GM18520 (cell line): ENCODE results near the gene PWP2.
A peak's percentile ranks its signal among the peaks of the same experiment; 100 is the strongest.
"Not testable (repeated sequence)": the region's sequence is repeated elsewhere in the genome, so short reads cannot be mapped to it uniquely, and the experiment has no call there.

Experiments used
- ATAC-seq: cut with Tn5 transposase; IDR thresholded peaks from one replicate; pipeline ENCODE4 v1.9.1; 2021; ENCODE audit not compliant: unreplicated experiment

The PWP2 gene

DNA sequence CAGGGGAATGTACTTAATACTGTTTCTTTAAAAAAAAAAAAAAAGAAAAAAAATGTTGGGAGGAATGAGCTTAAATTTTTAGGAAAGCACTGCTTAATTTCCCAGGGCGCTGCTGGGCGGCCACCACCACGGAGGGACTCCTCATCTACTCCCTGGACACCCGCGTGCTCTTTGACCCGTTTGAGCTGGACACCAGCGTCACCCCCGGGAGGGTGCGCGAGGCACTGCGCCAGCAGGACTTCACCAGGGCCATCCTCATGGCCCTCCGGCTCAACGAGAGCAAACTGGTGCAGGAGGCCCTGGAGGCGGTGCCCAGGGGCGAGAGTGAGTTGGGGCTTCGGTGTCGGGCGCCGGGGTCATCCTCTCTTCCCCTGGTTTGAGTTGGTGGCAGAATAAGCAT is 20.6 kb downstream of the PWP2 start:
- not testable (repeated sequence) for ATAC-seq

DNA sequence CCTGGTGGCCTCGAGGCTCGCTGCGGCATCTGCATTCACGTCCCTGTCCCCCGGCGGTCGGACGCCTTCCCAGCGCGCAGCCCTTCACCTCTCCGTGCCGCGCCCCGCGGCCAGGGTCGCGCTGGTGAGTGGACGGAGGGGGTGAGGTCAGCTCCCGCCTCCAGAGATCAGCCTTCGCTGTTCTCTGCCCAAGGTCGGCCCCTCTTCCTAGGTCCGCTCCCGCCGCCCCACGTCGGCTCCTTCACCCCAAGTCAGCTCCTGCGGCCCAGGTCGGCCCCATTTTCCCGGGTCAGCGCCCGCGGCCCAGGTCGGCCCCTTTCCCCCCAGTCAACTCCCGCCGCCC is 26.5 kb downstream of the PWP2 start:
- ATAC-seq: not testable (repeated sequence)

DNA sequence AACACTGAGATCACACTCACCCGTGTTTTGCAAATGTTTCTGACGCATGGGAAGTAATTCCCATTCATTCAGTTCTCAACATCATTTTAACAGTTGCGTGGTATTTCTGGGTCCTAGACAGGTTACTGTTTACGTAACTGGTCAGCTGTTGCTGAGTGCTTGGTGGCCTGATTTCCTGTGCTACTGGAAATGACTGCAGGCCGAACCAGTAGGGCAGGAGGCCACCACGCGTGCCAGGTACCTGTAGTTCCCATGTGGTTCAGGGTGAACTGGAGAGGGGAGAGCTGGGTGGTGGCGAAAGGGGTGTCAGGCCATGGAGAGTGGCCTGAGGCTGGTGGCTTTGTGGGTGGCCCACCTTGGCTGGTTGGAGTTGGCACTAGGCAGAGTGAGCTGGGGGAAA is 27.5 kb downstream of the PWP2 start:
- not testable (repeated sequence) for ATAC-seq

DNA sequence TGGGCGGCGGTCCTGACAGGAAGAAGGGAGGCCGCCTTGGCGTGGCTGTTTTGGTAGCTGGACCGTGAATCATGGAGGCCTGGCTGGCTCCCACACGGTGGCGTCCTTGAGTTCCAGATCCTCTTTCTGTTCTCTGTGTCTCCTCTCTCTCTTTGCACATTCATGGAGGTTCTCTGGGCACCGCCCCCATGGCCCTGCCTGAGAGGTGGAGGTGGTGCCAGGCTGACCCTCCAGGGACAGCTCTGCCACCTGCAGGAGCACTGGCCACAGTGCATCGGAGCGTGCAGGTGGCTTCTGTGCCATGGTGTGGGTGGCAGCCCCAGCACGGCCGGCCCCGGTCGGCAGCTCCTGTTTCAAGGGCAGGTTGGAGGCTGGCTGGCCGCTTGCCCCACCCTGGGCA is 30.8 kb downstream of the PWP2 start:
- peak; percentile 66 for ATAC-seq

DNA sequence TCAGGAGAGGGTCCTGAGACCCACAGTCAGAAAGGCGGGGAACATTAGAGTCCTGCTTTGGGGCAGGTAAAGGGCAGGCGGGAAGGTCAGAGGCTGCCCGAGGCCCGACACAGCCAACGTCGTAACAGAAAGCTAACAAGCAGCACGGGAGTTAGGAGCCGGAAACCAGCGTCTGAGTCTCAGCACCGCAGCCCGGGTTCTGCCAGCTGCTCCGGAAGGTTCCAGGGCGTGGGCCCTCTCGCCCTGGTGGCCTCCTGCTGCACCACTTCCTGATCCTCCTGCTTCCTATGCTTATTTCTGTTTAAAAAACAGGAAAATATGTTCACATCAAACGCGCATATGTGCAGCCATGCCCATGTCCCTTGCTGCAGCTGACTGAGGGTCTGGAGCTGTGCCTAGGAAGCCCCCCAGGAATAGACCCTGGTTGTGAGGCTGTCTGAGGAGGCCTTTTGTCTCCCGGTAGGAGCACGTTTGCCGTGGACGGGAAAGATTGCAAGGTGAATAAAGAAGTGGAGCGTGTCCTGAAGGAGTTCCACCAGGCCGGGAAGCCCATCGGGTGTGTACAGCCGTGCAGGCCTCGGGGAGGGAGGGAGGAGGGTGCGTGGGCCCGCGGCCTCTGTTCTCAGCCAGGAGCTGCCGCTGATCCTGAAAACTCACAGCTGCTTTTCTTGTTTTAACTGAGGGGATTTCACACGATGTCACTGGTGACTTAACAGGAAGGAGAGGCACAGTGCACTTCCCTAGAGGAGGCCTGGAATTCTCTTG is 32.8 kb downstream of the PWP2 start:
- ATAC-seq: not testable (repeated sequence)

DNA sequence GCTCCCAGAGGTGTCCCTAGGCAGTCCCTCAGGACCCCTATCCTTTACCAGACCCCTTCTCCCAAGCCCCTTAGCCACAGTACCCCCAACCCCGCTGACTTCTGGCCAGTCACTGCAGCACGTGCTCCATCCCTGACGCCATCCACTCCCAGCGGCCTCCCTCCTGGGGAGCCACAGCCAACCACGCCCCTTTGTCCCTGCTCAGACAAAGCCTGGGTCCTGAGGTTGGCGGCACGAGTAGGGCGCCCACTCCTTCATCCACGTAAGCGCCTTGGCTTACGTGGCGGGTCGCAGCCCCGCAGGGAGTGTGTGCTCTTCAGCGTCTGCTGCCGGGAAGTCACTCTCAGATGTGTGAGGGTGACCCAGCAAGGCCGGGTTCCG is 33.3 kb downstream of the PWP2 start:
- not testable (repeated sequence) for ATAC-seq

DNA sequence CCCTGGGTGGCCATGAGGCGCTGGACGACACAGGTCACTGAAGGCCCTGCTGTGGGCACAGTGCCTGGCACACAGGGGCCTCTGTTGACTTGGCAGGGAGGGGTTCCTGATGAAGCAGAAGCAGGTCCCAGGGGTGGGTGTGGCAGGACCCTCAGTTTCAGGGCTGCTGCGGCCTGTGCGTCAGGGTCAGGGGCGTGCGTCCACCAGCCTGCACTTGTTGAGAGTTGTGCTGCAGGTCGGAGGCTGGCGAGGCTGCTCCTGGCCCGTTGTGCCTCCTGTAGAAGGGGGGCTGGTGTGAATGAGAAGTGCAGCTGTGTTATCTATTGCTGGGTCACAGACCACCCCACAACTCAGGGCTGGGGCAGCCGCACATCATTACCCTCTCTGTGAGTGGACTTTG is 35.3 kb downstream of the PWP2 start:
- ATAC-seq: not testable (repeated sequence)

DNA sequence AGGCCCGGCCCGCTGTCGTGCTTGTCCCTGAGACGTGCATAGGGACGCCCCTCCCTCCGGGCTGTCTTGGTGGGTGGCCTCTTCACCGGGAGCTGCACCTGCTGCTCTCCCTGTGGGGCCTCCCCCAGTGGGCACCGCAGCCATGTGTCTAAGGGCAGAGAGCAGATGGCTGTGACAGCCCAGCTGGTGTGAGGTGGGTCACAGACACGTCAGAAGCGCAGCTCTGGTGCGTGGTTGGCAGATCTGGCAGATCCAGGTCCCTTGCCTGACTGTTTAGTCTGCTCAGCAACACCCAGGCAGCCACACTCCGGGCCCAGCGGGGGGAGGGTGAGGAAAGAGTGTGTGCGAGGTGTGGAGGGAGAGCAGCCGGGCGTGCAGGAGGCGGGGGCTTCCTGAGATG is 36.2 kb downstream of the PWP2 start:
- peak; percentile 33 for ATAC-seq

DNA sequence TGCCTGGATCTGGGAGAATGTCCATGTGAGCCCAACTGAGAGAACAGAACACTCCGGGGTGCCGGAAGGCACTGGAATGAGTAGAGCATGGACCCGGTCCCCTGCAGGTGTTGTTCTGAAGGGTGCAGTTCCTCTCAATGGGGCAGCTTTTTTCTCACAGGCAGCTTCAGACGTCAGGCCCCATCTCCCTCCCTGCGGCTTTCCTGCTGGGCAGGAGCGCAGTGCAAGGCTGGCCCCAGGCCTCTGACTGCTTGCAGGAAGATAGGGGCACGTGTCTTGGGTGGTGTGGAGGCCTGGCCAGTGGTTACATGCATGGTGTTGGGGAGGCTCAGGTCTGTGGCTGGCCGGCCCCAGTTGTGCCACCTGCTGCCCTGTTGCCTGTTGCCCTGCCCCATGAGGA is 36.8 kb downstream of the PWP2 start:
- ATAC-seq: not testable (repeated sequence)

DNA sequence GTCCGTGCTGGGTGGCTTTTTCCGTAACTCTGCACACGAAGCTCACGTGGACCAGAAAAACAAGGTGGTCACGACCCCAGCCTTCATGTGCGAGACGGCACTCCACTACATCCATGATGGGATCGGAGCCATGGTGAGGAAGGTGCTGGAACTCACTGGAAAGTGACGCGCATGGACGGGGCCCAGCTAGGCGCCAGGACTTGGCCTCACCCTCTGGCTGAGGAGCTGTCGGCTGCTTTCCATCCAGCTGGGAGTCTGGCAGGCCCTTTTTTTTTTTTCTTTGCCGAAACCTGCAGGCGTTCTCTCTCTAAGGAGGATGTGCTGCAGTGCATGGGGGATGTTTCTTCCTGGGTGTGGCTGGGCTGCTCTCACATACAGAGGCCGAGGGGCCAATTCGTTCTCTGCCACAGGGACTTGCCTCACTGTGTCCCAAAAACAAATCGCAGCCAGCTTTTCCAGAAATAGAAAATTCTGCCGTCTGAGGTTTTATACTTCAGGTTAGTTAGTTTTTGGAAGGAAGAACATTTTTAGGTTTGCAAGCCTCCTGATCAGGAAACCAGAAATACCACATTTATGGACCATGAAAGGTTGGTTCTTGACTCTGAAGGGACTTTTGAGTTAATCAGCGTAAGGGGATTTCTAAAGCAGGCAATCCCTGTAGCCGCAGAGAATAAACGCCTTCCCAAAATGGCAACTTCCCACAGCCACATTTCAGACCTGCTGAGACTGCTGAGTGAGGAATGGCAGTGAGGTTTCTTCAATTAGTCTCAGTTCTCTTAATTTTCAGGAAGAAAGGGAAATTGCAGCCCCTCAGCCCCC is 37.8 kb downstream of the PWP2 start:
- not testable (repeated sequence) for ATAC-seq

DNA sequence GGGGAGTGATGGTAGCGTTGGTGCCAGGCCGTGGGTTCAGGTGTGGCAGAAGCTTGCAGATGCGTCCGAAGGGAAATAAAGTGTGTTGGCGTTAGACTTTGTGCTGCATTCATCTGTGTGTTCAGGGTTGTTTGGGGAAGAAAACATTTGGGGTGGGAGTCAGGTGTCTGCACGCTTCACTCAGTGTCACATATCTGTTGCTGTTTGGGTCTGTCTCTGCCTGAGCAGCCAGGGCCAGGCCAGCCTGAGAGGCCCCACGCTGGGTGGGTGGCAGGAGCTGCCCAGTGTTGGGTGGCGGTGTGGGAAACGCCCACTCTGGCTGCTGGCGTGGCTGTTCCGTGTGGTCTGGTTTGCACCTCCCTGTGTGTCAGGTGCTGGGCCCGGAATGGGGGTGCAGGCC is 38.4 kb downstream of the PWP2 start:
- not testable (repeated sequence) for ATAC-seq

DNA sequence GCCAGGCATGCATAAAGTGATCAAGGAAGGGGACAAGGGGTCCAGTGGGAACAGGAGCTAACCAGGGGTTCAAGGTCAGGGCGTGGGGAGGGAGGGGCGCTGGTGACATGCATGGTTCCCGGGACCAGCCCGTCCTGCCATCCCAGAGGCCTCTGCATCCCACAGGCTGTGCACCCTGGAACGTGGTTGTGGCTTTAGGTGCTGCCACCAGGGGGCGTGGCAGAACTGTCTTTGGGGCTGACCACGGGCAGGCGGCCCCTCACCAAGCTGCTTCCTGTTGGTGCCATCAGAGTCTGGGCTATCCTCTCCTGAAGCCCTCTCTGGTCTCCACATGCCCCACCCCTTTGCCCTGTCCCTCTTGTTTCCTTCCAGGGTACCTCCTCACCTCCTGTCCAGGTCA is 39.9 kb downstream of the PWP2 start:
- not testable (repeated sequence) for ATAC-seq

DNA sequence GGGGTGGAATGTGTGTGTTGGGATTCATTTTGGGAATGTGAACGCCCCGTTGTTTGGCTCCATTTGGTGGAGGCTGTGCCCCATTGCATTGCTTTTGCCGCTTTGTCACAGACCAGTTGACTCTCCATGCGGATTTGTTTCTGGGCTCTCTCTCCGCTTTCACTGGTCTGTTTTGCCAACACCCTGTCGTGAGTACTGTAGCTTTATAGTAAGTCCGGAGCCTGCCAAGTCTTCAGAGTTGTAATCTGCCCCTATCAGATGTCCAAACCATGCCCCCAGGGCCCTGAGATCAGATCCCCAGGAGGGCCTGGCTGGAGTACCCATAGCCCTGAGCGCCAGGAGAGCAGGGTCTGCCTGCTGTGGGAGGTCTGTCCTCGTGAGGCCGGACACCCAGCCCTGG is 43.1 kb downstream of the PWP2 start:
- not testable (repeated sequence) for ATAC-seq

DNA sequence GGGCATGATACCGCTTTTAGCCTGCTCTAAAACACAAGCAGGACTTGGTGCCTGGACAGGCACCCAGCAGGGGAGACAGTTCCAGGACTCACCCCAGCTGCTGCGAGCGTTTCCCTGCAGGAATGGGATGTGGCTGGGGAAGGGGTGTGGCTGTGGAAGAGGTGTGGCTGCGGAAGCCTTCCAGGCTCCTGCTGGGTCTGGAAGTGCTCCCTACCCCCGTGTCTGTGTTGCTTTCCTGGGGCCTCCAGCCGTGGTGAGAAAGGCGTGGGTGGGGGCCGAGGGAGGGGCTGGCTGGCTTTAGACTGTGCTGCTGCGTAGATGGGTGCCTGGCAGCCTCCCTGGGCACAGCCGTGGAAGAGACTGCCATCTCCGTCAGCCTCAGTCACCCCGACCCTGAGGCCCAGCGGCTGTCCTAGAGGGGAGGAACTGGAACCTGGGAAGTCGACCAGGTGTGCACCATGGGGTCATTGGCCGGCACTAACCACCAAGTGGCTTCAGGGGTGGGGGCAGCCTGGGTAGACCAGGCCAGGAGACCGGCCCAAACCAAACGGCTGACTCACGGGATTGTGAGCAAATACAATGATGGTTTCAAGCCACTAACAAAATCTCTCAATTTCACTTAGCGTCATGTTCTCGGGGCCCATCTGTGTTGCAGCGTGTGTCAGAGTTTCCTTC is 46.2 kb downstream of the PWP2 start:
- ATAC-seq: not testable (repeated sequence)

DNA sequence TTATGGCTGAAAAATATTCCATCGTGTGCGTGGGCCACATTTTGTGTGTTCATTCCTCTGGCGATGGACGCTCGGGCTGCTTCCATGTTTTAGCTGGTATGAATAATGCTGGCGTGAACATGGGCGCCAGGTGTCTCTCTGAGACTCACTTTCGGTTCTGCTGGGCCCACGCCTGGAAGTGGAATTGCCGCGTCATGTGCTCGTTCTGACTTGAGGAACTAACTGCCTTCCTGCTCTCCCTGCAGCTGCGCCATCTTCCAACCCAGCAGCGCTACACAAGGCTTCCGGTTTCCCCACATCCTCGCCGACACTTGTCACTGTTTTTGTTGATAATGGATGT is 46.7 kb downstream of the PWP2 start:
- ATAC-seq: not testable (repeated sequence)

DNA sequence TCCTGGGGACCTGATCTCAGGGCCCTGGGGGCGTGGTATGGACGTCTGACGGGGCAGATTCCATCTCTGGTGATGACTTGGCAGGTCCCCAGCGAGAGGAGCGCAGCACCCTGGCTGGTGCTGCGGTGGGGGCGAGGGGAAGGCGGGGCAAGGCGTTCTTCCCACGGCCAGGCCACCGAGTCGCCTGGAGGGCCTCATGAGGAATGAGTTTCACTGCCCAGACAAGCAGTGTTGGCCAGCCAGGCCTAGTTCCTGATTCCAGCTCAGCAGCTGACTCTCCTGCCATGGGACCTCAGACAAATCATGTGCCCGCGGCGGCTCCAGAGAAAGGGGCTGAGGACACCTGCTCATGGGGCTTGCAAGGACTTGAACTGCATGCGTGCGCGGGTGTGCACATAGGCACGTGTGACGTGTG is 47.6 kb downstream of the PWP2 start:
- peak; percentile 27 for ATAC-seq

DNA sequence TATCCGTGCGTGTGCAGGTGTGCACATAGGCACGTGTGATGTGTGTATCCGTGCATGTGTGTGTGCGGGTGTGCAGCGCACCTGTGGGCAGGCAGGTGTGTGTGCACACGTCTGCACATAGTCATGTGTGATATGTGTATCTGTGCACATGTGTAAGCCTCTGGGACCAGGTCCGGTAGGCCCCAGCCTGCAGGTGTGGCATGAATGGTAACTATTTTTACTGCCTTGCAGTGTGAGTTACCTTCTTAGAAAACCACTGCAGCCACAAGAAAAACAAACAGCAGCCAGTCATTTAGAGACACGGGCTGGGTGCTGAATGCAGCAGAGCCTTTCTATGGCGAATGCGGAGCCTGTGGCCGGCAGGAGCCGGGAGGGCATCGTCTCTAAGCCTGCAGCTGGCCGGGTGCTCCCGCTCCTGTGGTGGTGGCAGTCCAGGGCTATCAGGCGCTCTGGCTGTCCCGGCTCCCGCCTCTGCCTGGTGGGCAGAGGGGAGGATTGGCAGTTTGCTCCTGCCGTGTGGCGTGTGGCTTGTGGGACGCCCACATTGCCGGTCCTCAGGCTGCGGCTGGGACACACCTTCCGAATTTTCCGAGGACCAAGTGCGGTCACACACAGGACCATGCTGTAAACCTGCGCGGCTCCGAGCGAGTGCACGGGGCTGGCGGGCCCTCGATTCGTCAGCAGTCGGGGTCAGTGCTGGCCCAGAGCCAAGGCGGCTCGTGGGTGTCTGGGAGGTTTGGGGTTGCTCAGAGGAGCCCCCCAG is 48.2 kb downstream of the PWP2 start:
- peak; percentile 51 for ATAC-seq

DNA sequence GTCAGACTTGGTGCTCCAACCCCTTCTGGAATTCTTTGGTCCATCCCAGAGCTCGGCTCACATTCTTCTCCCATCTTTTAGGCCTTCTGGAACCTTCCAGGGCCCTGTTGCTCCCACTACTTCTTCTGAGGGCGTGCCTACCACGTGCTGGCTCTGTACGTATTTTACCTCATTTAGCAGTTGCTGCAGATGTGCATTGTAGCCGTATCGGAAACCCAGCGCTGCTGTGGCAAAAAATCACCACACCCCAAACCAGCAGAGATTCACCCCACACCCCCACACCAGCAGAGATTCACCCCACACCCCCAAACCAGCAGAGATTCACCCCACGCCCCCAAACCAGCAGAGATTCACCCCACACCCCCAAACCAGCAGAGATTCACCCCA is 48.8 kb downstream of the PWP2 start:
- not testable (repeated sequence) for ATAC-seq

DNA sequence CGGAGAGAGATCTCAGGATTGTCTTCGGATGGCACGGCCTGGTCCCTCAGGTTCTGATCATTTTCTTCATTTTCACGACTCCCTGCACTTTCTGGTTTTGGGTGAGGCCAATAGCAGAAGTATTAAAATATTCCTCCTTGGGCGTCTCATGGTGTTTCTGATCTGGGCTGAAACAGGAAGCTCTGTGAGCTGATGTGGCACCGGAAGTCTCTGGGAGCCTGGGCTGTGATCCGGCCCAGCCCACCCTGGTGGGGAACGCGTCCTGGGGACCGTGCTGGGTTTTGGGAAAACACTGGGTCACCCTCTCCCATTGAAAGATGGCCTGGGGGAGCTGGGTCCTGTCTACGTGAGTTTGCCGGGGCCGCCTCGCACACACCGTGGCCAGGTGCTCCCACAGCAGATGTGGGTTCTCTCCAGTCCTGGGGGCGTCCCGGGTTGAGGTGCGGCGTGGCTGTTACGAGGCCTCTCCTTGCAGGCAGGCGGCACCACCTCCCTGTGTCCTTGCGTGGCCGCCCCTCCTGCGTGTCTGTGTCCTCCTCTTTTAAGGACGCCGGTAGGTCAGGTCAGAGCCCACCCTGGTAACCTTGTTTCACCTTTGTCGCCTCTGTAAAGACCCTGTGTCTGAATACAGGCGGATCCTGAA is 50.4 kb downstream of the PWP2 start:
- not testable (repeated sequence) for ATAC-seq

DNA sequence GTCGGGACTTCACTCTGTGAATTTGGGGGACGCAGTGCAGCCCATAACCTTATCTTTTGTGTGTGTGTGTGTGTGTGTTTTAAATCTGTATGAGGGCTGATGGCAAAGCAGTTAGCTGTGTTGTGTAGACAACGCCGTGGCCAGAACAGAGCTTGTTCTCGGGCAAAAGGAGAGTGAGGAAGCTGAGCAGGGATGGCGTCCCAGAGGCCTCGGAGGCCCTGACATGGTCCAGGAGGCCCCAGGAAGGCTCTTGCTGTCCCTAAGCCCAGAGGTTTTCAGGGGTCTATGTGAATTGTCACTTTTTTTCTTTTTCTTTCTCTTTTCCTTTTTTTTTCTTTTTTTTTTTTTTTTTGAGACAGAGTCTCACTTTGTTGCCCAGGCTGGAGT is 50.9 kb downstream of the PWP2 start:
- ATAC-seq: not testable (repeated sequence)
